H1 (cell line): ENCODE measurements around the gene GPR18. TPM values are rescaled to one million over a fixed set of nuclear protein-coding genes. Genes with fewer than 3 reads are reported as not detected.

Experiments used
- CTCF ChIA-PET: fragments of 300-600 bp; sonication (Branson Sonifier 250); formaldehyde crosslinking; loops from one replicate; lab custom pipeline; 2021; ENCODE audit not compliant: partially characterized antibody; lab: Charles Lee
- POLR2A ChIA-PET: fragments of 300-600 bp; sonication (Branson Sonifier 250); formaldehyde crosslinking; loops from one replicate; lab custom pipeline; 2021; ENCODE audit warnings: inconsistent platforms; ENCODE audit not compliant: partially characterized antibody; lab: Charles Lee
- DNase-seq, 2 experiments: peaks; one replicate each; pipeline versions ENCODE4 v3.0.0 to v3.0.0-alpha.2; 2010 to 2022; ENCODE audit warnings: low spot score in 2 of 2, low read depth in 1 of 2, mixed read lengths in 1 of 2
- FAIRE-seq: peaks from 2 replicates; lab custom pipeline; 2011; peaks lifted over from hg19 to GRCh38; lab: Jason Lieb, UNC
- H2AFZ ChIP-seq: 2 replicates; pipeline ENCODE4 v1.8.1; 2012; ENCODE audit warnings: low read length, inconsistent platforms
- H2AK5ac ChIP-seq: 2 replicates; pipeline ENCODE4 v1.6.1; 2013; ENCODE audit warnings: low read depth, low read length
- H2BK120ac ChIP-seq: replicated peaks from 2 replicates; pipeline ENCODE3; 2013; ENCODE audit warnings: low read depth, low read length, inconsistent platforms
- H2BK12ac ChIP-seq: 2 replicates; pipeline ENCODE4 v1.6.1; 2013; ENCODE audit warnings: low read depth, low read length
- H2BK15ac ChIP-seq: 2 replicates; pipeline ENCODE4 v1.6.1; 2013; ENCODE audit warnings: low read length
- H2BK20ac ChIP-seq: 2 replicates; pipeline ENCODE4 v1.6.1; 2013; ENCODE audit warnings: low read length
- H2BK5ac ChIP-seq: 2 replicates; pipeline ENCODE4 v1.6.1; 2013; ENCODE audit warnings: low read depth, low read length
- H3K14ac ChIP-seq: 2 replicates; pipeline ENCODE4 v1.6.1; 2013; ENCODE audit warnings: inconsistent platforms; ENCODE audit not compliant: insufficient read length
- H3K18ac ChIP-seq: 2 replicates; pipeline ENCODE4 v1.6.1; 2013; ENCODE audit warnings: low read length; ENCODE audit errors: extremely low read depth
- H3K23ac ChIP-seq: 2 replicates; pipeline ENCODE4 v1.6.1; 2013; ENCODE audit warnings: inconsistent platforms; ENCODE audit not compliant: insufficient read length
- H3K23me2 ChIP-seq: 2 replicates; pipeline ENCODE4 v1.6.1; 2013; ENCODE audit warnings: low read depth, low read length
- H3K27ac ChIP-seq: 2 replicates; pipeline ENCODE4 v1.6.1; 2011; ENCODE audit warnings: low read depth, low read length, inconsistent platforms
- H3K27me3 ChIP-seq, 4 experiments: replicated peaks in 1 of 4; 1 replicate in 1 of 4; 2 replicates in 3 of 4; pipeline versions ENCODE4 v1.6.1 to v1.8.1; 2011 to 2013; ENCODE audit warnings: low read length in 3 of 4, mild to moderate bottlenecking in 3 of 4, inconsistent platforms in 2 of 4, mixed read lengths in 2 of 4, moderate library complexity in 1 of 4; ENCODE audit not compliant: control insufficient read depth in 3 of 4, insufficient read depth in 3 of 4; ENCODE audit errors: extremely low read depth in 1 of 4
- H3K36me3 ChIP-seq, 4 experiments: 2 replicates each; pipeline versions ENCODE4 v1.6.1 to v1.8.1; 2011 to 2013; ENCODE audit warnings: mild to moderate bottlenecking in 4 of 4, low read length in 3 of 4, moderate library complexity in 2 of 4, control low read depth in 1 of 4, inconsistent platforms in 1 of 4; ENCODE audit not compliant: insufficient read depth in 4 of 4, control insufficient read depth in 2 of 4
- H3K4ac ChIP-seq: replicated peaks from 2 replicates; pipeline ENCODE3; 2013; ENCODE audit warnings: low read length, low read depth, mixed read lengths, inconsistent platforms; ENCODE audit not compliant: insufficient read length
- H3K4me1 ChIP-seq, 4 experiments: replicated peaks in 1 of 4; 1 replicate in 1 of 4; 2 replicates in 3 of 4; pipeline versions ENCODE4 v1.6.1 to v1.8.1; 2011 to 2013; ENCODE audit warnings: low read length in 3 of 4, inconsistent platforms in 2 of 4, mixed read lengths in 1 of 4; ENCODE audit not compliant: insufficient read depth in 4 of 4, control insufficient read depth in 3 of 4
- H3K4me2 ChIP-seq, 2 experiments: 2 replicates each; pipeline versions ENCODE4 v1.6.1 to v1.8.1; 2011 to 2013; ENCODE audit warnings: low read depth in 2 of 2, low read length in 2 of 2, control low read depth in 1 of 2, inconsistent platforms in 1 of 2, mild to moderate bottlenecking in 1 of 2; ENCODE audit not compliant: insufficient read depth in 1 of 2
- H3K4me3 ChIP-seq, 4 experiments: fragments of 200-600, 300-600 bp in 1 of 4; sonication (generic), shearing (Covaris generic), sonication (Bioruptor Twin) in 1 of 4; 2 replicates each; pipeline versions ENCODE4 v1.5.1 to v1.8.1; 2011 to 2016; ENCODE audit warnings: low read length in 4 of 4, low read depth in 3 of 4, control low read depth in 2 of 4, inconsistent platforms in 2 of 4, mild to moderate bottlenecking in 2 of 4, mixed read lengths in 1 of 4, moderate library complexity in 1 of 4; ENCODE audit not compliant: insufficient read depth in 2 of 4; ENCODE audit errors: extremely low read depth in 1 of 4
- H3K56ac ChIP-seq: replicated peaks from 2 replicates; pipeline ENCODE3; 2013; ENCODE audit warnings: low read depth, mild to moderate bottlenecking, mixed read lengths, low read length, inconsistent platforms; ENCODE audit not compliant: insufficient read length
- H3K79me1 ChIP-seq: 2 replicates; pipeline ENCODE4 v1.6.1; 2013; ENCODE audit warnings: low read depth, low read length, control low read depth
- H3K79me2 ChIP-seq, 2 experiments: 2 replicates each; pipeline versions ENCODE4 v1.6.1 to v1.8.1; 2012 to 2013; ENCODE audit warnings: low read length in 2 of 2, mild to moderate bottlenecking in 2 of 2, inconsistent platforms in 1 of 2; ENCODE audit not compliant: insufficient read depth in 2 of 2, control insufficient read depth in 1 of 2
- H3K9ac ChIP-seq, 4 experiments: replicated peaks in 1 of 4; 1 replicate in 1 of 4; 2 replicates in 3 of 4; pipeline versions ENCODE4 v1.6.1 to v1.8.1; 2011 to 2013; ENCODE audit warnings: low read depth in 3 of 4, low read length in 3 of 4, control low read depth in 2 of 4, mild to moderate bottlenecking in 2 of 4, moderate library complexity in 2 of 4, inconsistent platforms in 1 of 4; ENCODE audit errors: extremely low read depth in 1 of 4
- H3K9me3 ChIP-seq, 2 experiments: 2 replicates each; pipeline versions ENCODE4 v1.6.1 to v1.8.1; 2012 to 2013; ENCODE audit warnings: mild to moderate bottlenecking in 2 of 2, moderate library complexity in 2 of 2, control low read depth in 1 of 2, inconsistent platforms in 1 of 2, low read depth in 1 of 2, low read length in 1 of 2, mixed read lengths in 1 of 2; ENCODE audit not compliant: insufficient read depth in 2 of 2
- H4K20me1 ChIP-seq, 2 experiments: replicated peaks in 1 of 2; 2 replicates each; pipeline versions ENCODE3 to v1.8.1; 2011 to 2013; ENCODE audit warnings: inconsistent platforms in 2 of 2, low read length in 2 of 2, mild to moderate bottlenecking in 1 of 2; ENCODE audit not compliant: insufficient read depth in 2 of 2, control insufficient read depth in 1 of 2
- H4K5ac ChIP-seq: 2 replicates; pipeline ENCODE4 v1.6.1; 2013; ENCODE audit warnings: low read length, low read depth, mixed read lengths, inconsistent platforms; ENCODE audit not compliant: insufficient read length
- H4K8ac ChIP-seq: 2 replicates; pipeline ENCODE4 v1.8.0; 2013; ENCODE audit warnings: mild to moderate bottlenecking, moderate library complexity, low read length, inconsistent platforms; ENCODE audit not compliant: insufficient read depth; ENCODE audit errors: extremely low read depth
- H4K91ac ChIP-seq: replicated peaks from 2 replicates; pipeline ENCODE3; 2013; ENCODE audit warnings: low read length, mixed read lengths, inconsistent platforms; ENCODE audit not compliant: insufficient read length
- EGR1 ChIP-seq: IDR thresholded peaks from 2 replicates; pipeline ENCODE4 v1.6.1; 2011; ENCODE audit warnings: low read depth, low read length, borderline replicate concordance
- FOSL1 ChIP-seq: IDR thresholded peaks from 2 replicates; pipeline ENCODE4 v1.6.1; 2011; ENCODE audit warnings: mild to moderate bottlenecking, low read depth, low read length, moderate library complexity; ENCODE audit not compliant: insufficient read depth
- HDAC2 ChIP-seq, 2 experiments: fragments of 300-600 bp in 1 of 2; sonication (generic) in 1 of 2; IDR thresholded peaks; 2 replicates each; pipeline ENCODE4 v1.6.1; 2011 to 2012; ENCODE audit warnings: low read depth in 2 of 2, low read length in 2 of 2, mild to moderate bottlenecking in 2 of 2, moderate library complexity in 2 of 2, borderline replicate concordance in 1 of 2, inconsistent platforms in 1 of 2
- KDM5A ChIP-seq: fragments of 200-600 bp; IDR thresholded peaks from 2 replicates; pipeline ENCODE4 v1.7.1; 2012; ENCODE audit warnings: mild to moderate bottlenecking, low read length, inconsistent platforms, mixed read lengths
- RAD21 ChIP-seq, 2 experiments: IDR thresholded peaks in 1 of 2; conservative IDR thresholded peaks in 1 of 2; 2 replicates each; pipeline ENCODE4 v1.6.1; 2011; ENCODE audit warnings: low read depth in 2 of 2, low read length in 2 of 2, improper control_type of control experiment in 1 of 2, inconsistent platforms in 1 of 2, mild to moderate bottlenecking in 1 of 2, moderate library complexity in 1 of 2
- SAP30 ChIP-seq: fragments of 300-600 bp; sonication (generic); IDR thresholded peaks from 2 replicates; pipeline ENCODE4 v1.7.1; 2012; ENCODE audit warnings: low read length, moderate library complexity, mild to moderate bottlenecking, inconsistent platforms; ENCODE audit not compliant: insufficient read depth, insufficient replicate concordance
- TCF12 ChIP-seq: IDR thresholded peaks from 2 replicates; pipeline ENCODE4 v1.6.1; 2011; ENCODE audit warnings: low read depth, mild to moderate bottlenecking, low read length
- TEAD4 ChIP-seq: IDR thresholded peaks from 2 replicates; pipeline ENCODE4 v1.6.1; 2012; ENCODE audit warnings: low read depth, low read length, inconsistent platforms, mixed read lengths
- WGBS, 2 experiments: shearing (Covaris generic) in 1 of 2; methylation state at CpG; one replicate each; pipeline versions ENCODE4 v1.1.6 to v1.1.7; 2013 to 2015; ENCODE audit warnings: low lambda C conversion rate in 2 of 2, mixed read lengths in 2 of 2, inconsistent platforms in 1 of 2, low coverage in 1 of 2, missing lambda C conversion rate in 1 of 2; ENCODE audit not compliant: insufficient replicate concordance in 2 of 2, insufficient coverage in 1 of 2, insufficient read length in 1 of 2; ENCODE audit errors: extremely low coverage in 1 of 2, missing lambda C conversion rate in 1 of 2; 5-methylcytosine and 5-hydroxymethylcytosine counted together
- polyA plus RNA-seq, 7 experiments: library from polyadenylated mRNA; depleted of rRNA in 3 of 7; stranded (reverse) in 5 of 7; unstranded in 2 of 7; fragments of >200 nt in 5 of 7; fragments of 200-250 nt in 2 of 7; gene quantifications; 1 replicate in 5 of 7; 2 replicates in 1 of 7; 4 replicates in 1 of 7; pipeline versions ENCODE4 v1.2.1 to v1.2.3, GENCODE V29; 2011 to 2013; ENCODE audit warnings: missing spikeins in 2 of 7, mixed read lengths in 2 of 7
- total RNA-seq: library from RNA; stranded (reverse); fragmentation: NEBNext Ultra II Directional; extraction: Animal tissue kit (Norgen Biotek cat#: 25700); gene quantifications from 2 replicates; pipeline ENCODE4 v1.2.1, GENCODE V29; 2021
- TF ChIP-seq, protein P1 (sequence below), 3 experiments: IDR thresholded peaks; 1 replicate in 2 of 3; 2 replicates in 1 of 3; pipeline versions ENCODE4 v1.5.1 to v1.6.1; 2011; ENCODE audit warnings: low read length in 3 of 3, mild to moderate bottlenecking in 3 of 3, inconsistent platforms in 2 of 3, low read depth in 1 of 3, moderate library complexity in 1 of 3; ENCODE audit not compliant: insufficient read depth in 1 of 3; ENCODE audit errors: control extremely low read depth in 1 of 3

The GPR18 gene
- total and polyA plus RNA-seq, 2 of the 8 experiments (the other 6 are each of a cell fraction or from before 2014, with no cell fraction given): not detected

- Histone ChIP-seq H3K18ac (no peak overlapping the region), H3K36me3 (no peaks in the 10 kb centered on the region), H3K9me3 (no peaks in the 10 kb centered on the region), H2BK12ac (no peak overlapping the region), H3K56ac (no peak overlapping the region), H3K4me3 (no peak overlapping the region), H3K27ac (no peak overlapping the region), H4K8ac (no peak overlapping the region), H2BK5ac (peak overlapping the region; percentile 60; the same call in 1 of the 2 replicates), H4K20me1 (peaks cover 3 to 6% of the 10 kb centered on the region in 2 experiments), H3K4me2 (no peak overlapping the region), H3K23me2 (no peaks in the 10 kb centered on the region), H2BK120ac (no peak overlapping the region), H3K79me1 (no peaks in the 10 kb centered on the region), H2BK20ac (no peak overlapping the region), H3K9ac (no peak overlapping the region), H3K14ac (no peak overlapping the region), H2AFZ (no peak overlapping the region), H3K79me2 (no peaks in the 10 kb centered on the region), H4K5ac (no peak overlapping the region), H3K27me3 (no peaks in the 10 kb centered on the region), H3K4me1 (no peaks in the 10 kb centered on the region; a peak in 1 of 7 replicates), H2AK5ac (no peak overlapping the region), H3K4ac (no peak overlapping the region), H2BK15ac (no peak overlapping the region), H3K23ac (no peak overlapping the region), H4K91ac (no peak overlapping the region)
- FAIRE-seq (no peak), DNase-seq (no peak)
- WGBS, 2 experiments: 83% methylated on average over 14 of the region's 14 CpGs; no CpG with 5 or more reads in 1 of the 2 experiments
- CTCF ChIA-PET: interaction anchor here (0.7 to 2.0 kb wide), 7 partner anchors 9 to 743 kb away, joined by 3 to 5 read pairs (median 3); no protein-coding TSS in a partner anchor
- POLR2A ChIA-PET: no interaction called here
- TF ChIP-seq SAP30 (no peak), EGR1 (no peak), TCF12 (no peak), FOSL1 (no peak), RAD21 (IDR thresholded peaks at IDR 0.05 in 1 of 2, conservative IDR thresholded peaks at IDR 0.05 in 1 of 2; ENCODE audit: low read depth in 2 of 2, low read length in 2 of 2) (no peak), TEAD4 (no peak), KDM5A (no peak), HDAC2 (IDR thresholded peaks at IDR 0.05; ENCODE audit: borderline replicate concordance in 1 of 2, low read depth in 2 of 2, low read length in 2 of 2) (no peak)
- TF ChIP-seq, protein P1, sequence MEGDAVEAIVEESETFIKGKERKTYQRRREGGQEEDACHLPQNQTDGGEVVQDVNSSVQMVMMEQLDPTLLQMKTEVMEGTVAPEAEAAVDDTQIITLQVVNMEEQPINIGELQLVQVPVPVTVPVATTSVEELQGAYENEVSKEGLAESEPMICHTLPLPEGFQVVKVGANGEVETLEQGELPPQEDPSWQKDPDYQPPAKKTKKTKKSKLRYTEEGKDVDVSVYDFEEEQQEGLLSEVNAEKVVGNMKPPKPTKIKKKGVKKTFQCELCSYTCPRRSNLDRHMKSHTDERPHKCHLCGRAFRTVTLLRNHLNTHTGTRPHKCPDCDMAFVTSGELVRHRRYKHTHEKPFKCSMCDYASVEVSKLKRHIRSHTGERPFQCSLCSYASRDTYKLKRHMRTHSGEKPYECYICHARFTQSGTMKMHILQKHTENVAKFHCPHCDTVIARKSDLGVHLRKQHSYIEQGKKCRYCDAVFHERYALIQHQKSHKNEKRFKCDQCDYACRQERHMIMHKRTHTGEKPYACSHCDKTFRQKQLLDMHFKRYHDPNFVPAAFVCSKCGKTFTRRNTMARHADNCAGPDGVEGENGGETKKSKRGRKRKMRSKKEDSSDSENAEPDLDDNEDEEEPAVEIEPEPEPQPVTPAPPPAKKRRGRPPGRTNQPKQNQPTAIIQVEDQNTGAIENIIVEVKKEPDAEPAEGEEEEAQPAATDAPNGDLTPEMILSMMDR (IDR thresholded peaks at IDR 0.05; ENCODE audit: control extremely low read depth in 1 of 3, insufficient read depth in 1 of 3, low read depth in 1 of 3, low read length in 3 of 3): no peak
Observed at GRCh38 chr13:99303863-99304521, 45.8 kb upstream of the GPR18 start.
